Measurements from ENCODE around the gene ISCA2. TPM values are rescaled to one million over a fixed set of nuclear protein-coding genes. Genes with fewer than 3 reads are reported as not detected.

Gene ISCA2
- total and polyA plus RNA-seq, 9 of the 15 experiments (the other 6 are each of a cell fraction or from before 2014, with no cell fraction given), result 5.0 to 36.7 (median 18.1) TPM

DNA sequence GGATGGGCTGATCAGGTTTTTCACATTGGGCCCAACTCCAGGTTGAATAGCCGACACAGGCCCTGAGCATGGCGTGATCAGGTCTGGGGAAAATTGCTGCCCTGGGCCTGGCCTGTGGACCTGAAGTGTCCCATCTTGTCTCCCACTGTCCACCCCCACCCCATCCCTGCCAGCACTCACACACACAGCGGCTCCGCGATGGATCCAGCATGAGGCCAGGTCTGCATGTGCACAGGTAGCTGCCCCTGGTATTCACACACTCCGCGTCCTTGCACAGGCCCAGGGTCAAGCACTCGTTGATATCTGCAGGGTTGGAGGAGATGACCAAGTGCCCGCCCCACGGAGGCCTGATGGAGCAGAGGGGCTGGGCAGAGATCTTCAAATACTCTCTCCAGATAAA is 38.7 kb downstream of the ISCA2 start:
- Histone ChIP-seq H3K36me3 (ENCODE audit: control insufficient read depth, insufficient read depth, low read length) (no peaks in the 10 kb centered on the region), H4K20me1 (replicated peaks; ENCODE audit: control insufficient read depth, insufficient read depth, low read length) (no peaks in the 10 kb centered on the region), H3K27me3 (ENCODE audit: control insufficient read depth in 2 of 2, insufficient read depth in 2 of 2, low read length in 2 of 2) (peaks cover 0 to 34% of the 10 kb centered on the region in 2 experiments; a peak in 2 of 5 replicates), H3K9ac (ENCODE audit: insufficient read depth in 1 of 2, low read depth in 2 of 2, low read length in 2 of 2) (no peak overlapping the region), H3K4me3 (no peak overlapping the region), H3K9me1 (ENCODE audit: control insufficient read depth, insufficient read depth, low read length) (no peaks in the 10 kb centered on the region), H3K9me3 (replicated peaks; ENCODE audit: control insufficient read depth, insufficient read depth, low read depth, low read length) (no peaks in the 10 kb centered on the region), H3K4me1 (replicated peaks in 1 of 2; ENCODE audit: control insufficient read depth in 2 of 2, insufficient read depth in 2 of 2, low read length in 2 of 2) (peaks cover 0 to 16% of the 10 kb centered on the region in 2 experiments; a peak in 3 of 5 replicates), H3K79me2 (ENCODE audit: control insufficient read depth, insufficient read depth, low read length) (no peaks in the 10 kb centered on the region), H2AFZ (ENCODE audit: low read depth, low read length) (no peak overlapping the region), H3K27ac (ENCODE audit: extremely low read depth, low read depth, low read length) (no peak overlapping the region), H3K4me2 (ENCODE audit: insufficient read depth, low read length) (no peak overlapping the region)
- ATAC-seq (no peak), FAIRE-seq (no peak), DNase-seq (ENCODE audit: extremely low read depth in 1 of 4, low spot score in 3 of 4) (no peak)
- POLR2A ChIA-PET, result no interaction called here
- BruUV-seq (replicated peaks), result no TSS peak
- intact Hi-C loops (cut with micrococcal nuclease) (no loop called here), in situ Hi-C loops (cut with MboI) (no loop called here)
- CTCF ChIA-PET (ENCODE audit: low intra/inter-chr PET ratio), result no interaction called here
- 82% methylated on average over 5 of the region's 10 CpGs for WGBS (ENCODE audit: insufficient coverage, low coverage, missing lambda C conversion rate)
- no peak for TF ChIP-seq CTBP1 (IDR thresholded peaks at IDR 0.05; ENCODE audit: borderline replicate concordance)
- no peak for TF ChIP-seq ZNF644 (tag; IDR thresholded peaks at IDR 0.05; ENCODE audit: low read depth)
- no peak for TF ChIP-seq CBFA2T2 (conservative IDR thresholded peaks at IDR 0.05)
- TF ChIP-seq BCL6 (CRISPR knock-in tag; IDR thresholded peaks at IDR 0.05), result no peak
- TF ChIP-seq TGIF2 (CRISPR knock-in tag; IDR thresholded peaks at IDR 0.05), result no peak
- no peak for TF ChIP-seq GATAD2A (IDR thresholded peaks at IDR 0.05)
- no peak for TF ChIP-seq EP300 (IDR thresholded peaks at IDR 0.05; ENCODE audit: low read length)
- no peak for TF ChIP-seq RFX7 (CRISPR knock-in tag; IDR thresholded peaks at IDR 0.05)
- TF ChIP-seq ZNF121 (CRISPR knock-in tag; conservative IDR thresholded peaks at IDR 0.05), result no peak
- TF ChIP-seq SMARCB1 (IDR thresholded peaks at IDR 0.05; ENCODE audit: insufficient read length, low read depth), result no peak
- TF ChIP-seq MED1 (CRISPR knock-in tag; IDR thresholded peaks at IDR 0.05; ENCODE audit: borderline replicate concordance), result no peak
- TF ChIP-seq EHMT2 (IDR thresholded peaks at IDR 0.05), result no peak
- TF ChIP-seq, protein P1, sequence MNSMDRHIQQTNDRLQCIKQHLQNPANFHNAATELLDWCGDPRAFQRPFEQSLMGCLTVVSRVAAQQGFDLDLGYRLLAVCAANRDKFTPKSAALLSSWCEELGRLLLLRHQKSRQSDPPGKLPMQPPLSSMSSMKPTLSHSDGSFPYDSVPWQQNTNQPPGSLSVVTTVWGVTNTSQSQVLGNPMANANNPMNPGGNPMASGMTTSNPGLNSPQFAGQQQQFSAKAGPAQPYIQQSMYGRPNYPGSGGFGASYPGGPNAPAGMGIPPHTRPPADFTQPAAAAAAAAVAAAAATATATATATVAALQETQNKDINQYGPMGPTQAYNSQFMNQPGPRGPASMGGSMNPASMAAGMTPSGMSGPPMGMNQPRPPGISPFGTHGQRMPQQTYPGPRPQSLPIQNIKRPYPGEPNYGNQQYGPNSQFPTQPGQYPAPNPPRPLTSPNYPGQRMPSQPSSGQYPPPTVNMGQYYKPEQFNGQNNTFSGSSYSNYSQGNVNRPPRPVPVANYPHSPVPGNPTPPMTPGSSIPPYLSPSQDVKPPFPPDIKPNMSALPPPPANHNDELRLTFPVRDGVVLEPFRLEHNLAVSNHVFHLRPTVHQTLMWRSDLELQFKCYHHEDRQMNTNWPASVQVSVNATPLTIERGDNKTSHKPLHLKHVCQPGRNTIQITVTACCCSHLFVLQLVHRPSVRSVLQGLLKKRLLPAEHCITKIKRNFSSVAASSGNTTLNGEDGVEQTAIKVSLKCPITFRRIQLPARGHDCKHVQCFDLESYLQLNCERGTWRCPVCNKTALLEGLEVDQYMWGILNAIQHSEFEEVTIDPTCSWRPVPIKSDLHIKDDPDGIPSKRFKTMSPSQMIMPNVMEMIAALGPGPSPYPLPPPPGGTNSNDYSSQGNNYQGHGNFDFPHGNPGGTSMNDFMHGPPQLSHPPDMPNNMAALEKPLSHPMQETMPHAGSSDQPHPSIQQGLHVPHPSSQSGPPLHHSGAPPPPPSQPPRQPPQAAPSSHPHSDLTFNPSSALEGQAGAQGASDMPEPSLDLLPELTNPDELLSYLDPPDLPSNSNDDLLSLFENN (IDR thresholded peaks at IDR 0.05; ENCODE audit: low read depth in 2 of 2, low read length in 2 of 2), result no peak

Measured in K562 (cell line).